Mammary epithelial cell (primary cell): ENCODE data around the gene DNASE1L1.

Experiments used
- CTCF ChIP-seq, 2 donors: IDR thresholded peaks in 1 of 2; conservative IDR thresholded peaks in 1 of 2; 2 replicates each; pipeline ENCODE4 v1.5.1; 2011 to 2012; ENCODE audit warnings: inconsistent platforms in 2 of 2, low read length in 2 of 2, mild to moderate bottlenecking in 2 of 2, control low read depth in 1 of 2, low read depth in 1 of 2; ENCODE audit not compliant: insufficient read depth in 1 of 2; ENCODE audit errors: extremely low read depth in 1 of 2
- EZH2 ChIP-seq: IDR thresholded peaks from 2 replicates; pipeline ENCODE4 v1.6.1; 2012; ENCODE audit warnings: low read length, inconsistent platforms, borderline replicate concordance

- no peak for TF ChIP-seq CTCF (conservative IDR thresholded peaks at IDR 0.05 in 1 of 2, IDR thresholded peaks at IDR 0.05 in 1 of 2; ENCODE audit: extremely low read depth in 1 of 2, insufficient read depth in 1 of 2, low read depth in 1 of 2, low read length in 2 of 2)
- TF ChIP-seq EZH2: no peak
Measured at GRCh38 chrX:154354516-154354915, 54.5 kb downstream of the DNASE1L1 start.
